ENCODE measurements around the gene TRAPPC1.

DNA sequence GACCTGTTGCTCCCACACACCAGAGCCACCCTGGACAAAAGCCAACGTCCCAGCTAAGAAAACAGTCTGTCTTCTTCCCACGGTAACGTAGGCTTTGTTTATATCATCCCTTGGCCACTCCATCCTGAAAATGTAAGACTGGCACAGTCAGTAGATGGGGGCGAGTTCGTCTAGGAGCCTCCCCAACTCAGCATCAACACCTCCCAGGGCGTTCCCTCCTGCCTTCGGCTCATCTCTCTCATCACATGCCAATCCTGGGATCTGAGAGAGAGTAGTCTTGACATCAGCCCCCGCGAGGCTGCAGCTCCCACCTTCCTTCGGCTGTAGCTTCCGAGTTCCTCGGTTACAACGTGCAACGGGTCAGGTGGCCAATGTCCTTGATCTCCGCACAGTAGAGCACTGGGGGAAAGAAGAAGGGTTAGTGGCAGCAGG, 16.6 kb downstream of the TRAPPC1 start:
- TF ChIP-seq CTCF (IDR thresholded peaks at IDR 0.05) (no peak), EP300 (IDR thresholded peaks at IDR 0.05) (no peak)
